Endothelial cell of umbilical vein (primary cell): ENCODE measurements around the gene NRXN3. TPM values are rescaled to one million over a fixed set of nuclear protein-coding genes. Genes with fewer than 3 reads are reported as not detected.

Experiments
- BruUV-seq: library from RNA; stranded (reverse); fragments of 400-500 nt; replicated peaks from 2 replicates; lab custom pipeline; 2021; lab: Mats Ljungman, UMichigan
- CTCF ChIA-PET: fragments of 300-600, 350-600 bp; sonication (Branson Sonifier 250); formaldehyde crosslinking; loops from one replicate; lab custom pipeline; 2021; ENCODE audit warnings: antibody characterized with exemption, inconsistent platforms; lab: Charles Lee
- POLR2A ChIA-PET: fragments of 300-600, 350-600 bp; sonication (Branson Sonifier 250); formaldehyde crosslinking; loops from one replicate; lab custom pipeline; 2021; ENCODE audit warnings: antibody characterized with exemption, inconsistent platforms; lab: Charles Lee
- DNase-seq: peaks from one replicate; pipeline ENCODE4 v3.0.0-alpha.2; 2011; ENCODE audit warnings: low read depth, low spot score
- FAIRE-seq: peaks from 2 replicates; lab custom pipeline; 2011; peaks lifted over from hg19 to GRCh38; lab: Jason Lieb, UNC
- H2AFZ ChIP-seq: 2 replicates; pipeline ENCODE4 v1.6.0; 2012; ENCODE audit warnings: low read depth, low read length, control low read depth, inconsistent platforms
- H3K27ac ChIP-seq: 2 replicates; pipeline ENCODE4 v1.5.1; 2011; ENCODE audit warnings: low read depth, mild to moderate bottlenecking, control low read depth, low read length, moderate library complexity; ENCODE audit not compliant: insufficient read depth
- H3K27me3 ChIP-seq, 2 experiments: 2 replicates each; pipeline versions ENCODE4 v1.6.0 to v1.6.1; 2011; ENCODE audit warnings: low read length in 2 of 2, mixed read lengths in 1 of 2; ENCODE audit not compliant: control insufficient read depth in 2 of 2, insufficient read depth in 2 of 2
- H3K36me3 ChIP-seq, 2 experiments: 2 replicates in 1 of 2; 3 replicates in 1 of 2; pipeline ENCODE4 v1.5.1; 2011; ENCODE audit warnings: low read length in 2 of 2, mild to moderate bottlenecking in 1 of 2, moderate library complexity in 1 of 2; ENCODE audit not compliant: control insufficient read depth in 2 of 2, insufficient read depth in 2 of 2; ENCODE audit errors: extremely low read depth in 1 of 2
- H3K4me1 ChIP-seq: 3 replicates; pipeline ENCODE4 v1.5.1; 2011; ENCODE audit warnings: mild to moderate bottlenecking, low read length; ENCODE audit not compliant: control insufficient read depth, insufficient read depth; ENCODE audit errors: extremely low read depth
- H3K4me2 ChIP-seq: 2 replicates; pipeline ENCODE4 v1.6.1; 2011; ENCODE audit warnings: low read length, control low read depth, mixed read lengths; ENCODE audit not compliant: insufficient read depth
- H3K4me3 ChIP-seq, 3 experiments: fragments of 200-600 bp in 1 of 3; sonication (generic), shearing (Covaris generic) in 1 of 3; replicated peaks in 1 of 3; 2 replicates each; pipeline ENCODE4 v1.5.1; 2011 to 2016; ENCODE audit warnings: control low read depth in 3 of 3, low read length in 3 of 3, mild to moderate bottlenecking in 2 of 3, inconsistent platforms in 1 of 3, low read depth in 1 of 3, moderate library complexity in 1 of 3; ENCODE audit not compliant: insufficient read depth in 1 of 3
- H3K79me2 ChIP-seq: 2 replicates; pipeline ENCODE4 v1.6.0; 2012; ENCODE audit warnings: low read length, inconsistent platforms; ENCODE audit not compliant: control insufficient read depth, insufficient read depth
- H3K9ac ChIP-seq: replicated peaks from 2 replicates; pipeline ENCODE3; 2011; ENCODE audit warnings: low read length, control low read depth; ENCODE audit not compliant: insufficient read depth; ENCODE audit errors: extremely low read depth
- H3K9me1 ChIP-seq: replicated peaks from 3 replicates; pipeline ENCODE4 v1.6.0; 2011; ENCODE audit warnings: mild to moderate bottlenecking, low read length; ENCODE audit not compliant: control insufficient read depth, insufficient read depth; ENCODE audit errors: extremely low read depth
- H3K9me3 ChIP-seq: replicated peaks from 2 replicates; pipeline ENCODE4 v1.5.1; 2012; ENCODE audit warnings: low read length, inconsistent platforms; ENCODE audit not compliant: control insufficient read depth, insufficient read depth
- H4K20me1 ChIP-seq: replicated peaks from 2 replicates; pipeline ENCODE3; 2011; ENCODE audit warnings: mild to moderate bottlenecking, low read length; ENCODE audit not compliant: control insufficient read depth, insufficient read depth; ENCODE audit errors: extremely low read depth
- EZH2 ChIP-seq: IDR thresholded peaks from 2 replicates; pipeline ENCODE4 v1.6.1; 2012; ENCODE audit warnings: borderline replicate concordance, low read depth, mild to moderate bottlenecking, moderate library complexity, low read length, inconsistent platforms; ENCODE audit not compliant: severe bottlenecking
- FOS ChIP-seq: IDR thresholded peaks from 2 replicates; pipeline ENCODE4 v1.6.1; 2011; ENCODE audit warnings: mild to moderate bottlenecking, low read length, moderate library complexity, borderline replicate concordance; ENCODE audit not compliant: insufficient read depth
- GATA2 ChIP-seq: IDR thresholded peaks from 2 replicates; pipeline ENCODE4 v1.7.0; 2011; ENCODE audit warnings: low read depth, mild to moderate bottlenecking, moderate library complexity, mixed read lengths, low read length; ENCODE audit not compliant: insufficient read length, insufficient read depth
- JUN ChIP-seq: IDR thresholded peaks from 2 replicates; pipeline ENCODE4 v1.6.1; 2011; ENCODE audit warnings: borderline replicate concordance, low read depth; ENCODE audit not compliant: insufficient read length, insufficient read depth
- MAX ChIP-seq: IDR thresholded peaks from 2 replicates; pipeline ENCODE4 v1.6.1; 2011; ENCODE audit not compliant: insufficient read depth, insufficient read length
- MYC ChIP-seq: IDR thresholded peaks from one replicate; pipeline ENCODE4 v1.6.1; 2011; ENCODE audit warnings: mild to moderate bottlenecking, low read depth, low read length
- POLR2A ChIP-seq: IDR thresholded peaks from 2 replicates; pipeline ENCODE4 v1.6.1; 2012; ENCODE audit warnings: low read depth, mild to moderate bottlenecking, control low read depth, low read length
- POLR2AphosphoS5 ChIP-seq: IDR thresholded peaks from 2 replicates; pipeline ENCODE4 v1.6.1; 2012; ENCODE audit warnings: low read depth, mild to moderate bottlenecking, control low read depth, low read length, moderate library complexity; ENCODE audit not compliant: insufficient read depth
- dilution Hi-C: fragments of 300-500 bp; cut with MboI; formaldehyde crosslinking; loops from one replicate; pipeline ENCODE4 v1.15.0; 2019; ENCODE audit warnings: low sequenced_read_pairs; ENCODE audit not compliant: extremely low pct_ligation_motif_present
- intact Hi-C: fragments of 100-400 bp; cut with micrococcal nuclease; formaldehyde crosslinking; loops from one replicate; pipeline ENCODE4 v1.10.0; 2022
- polyA plus RNA-seq, 4 experiments: library from polyadenylated mRNA; depleted of rRNA in 3 of 4; stranded (reverse) in 3 of 4; unstranded in 1 of 4; fragments of >200 nt; gene quantifications; 2 replicates each; pipeline versions ENCODE4 v1.2.1 to v1.2.3, GENCODE V29; 2011 to 2012; ENCODE audit warnings: missing spikeins in 1 of 4
- total RNA-seq: library from RNA; stranded (reverse); gene quantifications from 2 replicates; pipeline ENCODE4 v1.2.3, GENCODE V29; 2021
- TF ChIP-seq, protein P1 (sequence below), 2 donors: IDR thresholded peaks; 1 replicate in 1 of 2; 2 replicates in 1 of 2; pipeline ENCODE4 v1.5.1; 2011; ENCODE audit warnings: low read length in 2 of 2, mild to moderate bottlenecking in 2 of 2, moderate library complexity in 2 of 2, control low read depth in 1 of 2, inconsistent platforms in 1 of 2, low read depth in 1 of 2; ENCODE audit not compliant: insufficient read depth in 1 of 2; ENCODE audit errors: extremely low read depth in 1 of 2

NRXN3 gene
- total and polyA plus RNA-seq, 2 donors (not counting 3 experiments of a cell fraction or from before 2014, with no cell fraction given): 0.72 to 4.2 TPM

DNA sequence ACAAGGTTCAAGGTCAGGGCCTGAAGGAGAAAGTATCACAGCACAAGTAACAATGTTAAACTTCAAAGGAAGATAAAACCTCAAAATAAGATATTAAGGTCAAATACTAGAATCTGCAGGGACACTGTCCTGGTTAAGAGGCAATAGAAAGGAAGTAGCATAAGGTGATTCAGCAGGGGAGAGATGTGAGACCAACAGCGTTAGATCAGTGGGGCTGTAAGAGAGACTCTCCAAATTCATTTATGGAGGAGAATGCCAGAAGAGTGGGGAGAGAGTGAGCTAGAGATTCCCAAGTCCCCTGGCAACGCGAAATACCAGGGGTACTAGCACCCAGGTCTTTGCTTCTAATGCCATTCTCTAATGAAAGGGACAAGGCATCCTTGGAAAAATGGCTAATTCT is 1430.2 kb downstream of the NRXN3 start:
- intact Hi-C loops: no loop called here
- FAIRE-seq: no peak

More for the DNA sequence above, 1430.2 kb downstream of the NRXN3 start:
- no peak overlapping the region for H2AFZ ChIP-seq
- H4K20me1 ChIP-seq: no peaks in the 10 kb centered on the region
- H3K9me1 ChIP-seq: no peaks in the 10 kb centered on the region
- dilution Hi-C loops: no loop called here
- H3K27ac ChIP-seq: no peak overlapping the region
- H3K9ac ChIP-seq: no peak overlapping the region
- H3K4me2 ChIP-seq: no peak overlapping the region
- no peaks in the 10 kb centered on the region for H3K9me3 ChIP-seq
- H3K4me1 ChIP-seq: no peaks in the 10 kb centered on the region
- no peaks in the 10 kb centered on the region for H3K27me3 ChIP-seq
- CTCF ChIA-PET: no interaction called here
- no TSS peak for BruUV-seq
- DNase-seq: no peak
- no peak for TF ChIP-seq EZH2
- TF ChIP-seq GATA2: no peak
- TF ChIP-seq FOS: no peak
- TF ChIP-seq POLR2A: no peak
- TF ChIP-seq POLR2AphosphoS5: no peak
- no peak for TF ChIP-seq MYC
- no peak for TF ChIP-seq JUN
- TF ChIP-seq, protein P1, sequence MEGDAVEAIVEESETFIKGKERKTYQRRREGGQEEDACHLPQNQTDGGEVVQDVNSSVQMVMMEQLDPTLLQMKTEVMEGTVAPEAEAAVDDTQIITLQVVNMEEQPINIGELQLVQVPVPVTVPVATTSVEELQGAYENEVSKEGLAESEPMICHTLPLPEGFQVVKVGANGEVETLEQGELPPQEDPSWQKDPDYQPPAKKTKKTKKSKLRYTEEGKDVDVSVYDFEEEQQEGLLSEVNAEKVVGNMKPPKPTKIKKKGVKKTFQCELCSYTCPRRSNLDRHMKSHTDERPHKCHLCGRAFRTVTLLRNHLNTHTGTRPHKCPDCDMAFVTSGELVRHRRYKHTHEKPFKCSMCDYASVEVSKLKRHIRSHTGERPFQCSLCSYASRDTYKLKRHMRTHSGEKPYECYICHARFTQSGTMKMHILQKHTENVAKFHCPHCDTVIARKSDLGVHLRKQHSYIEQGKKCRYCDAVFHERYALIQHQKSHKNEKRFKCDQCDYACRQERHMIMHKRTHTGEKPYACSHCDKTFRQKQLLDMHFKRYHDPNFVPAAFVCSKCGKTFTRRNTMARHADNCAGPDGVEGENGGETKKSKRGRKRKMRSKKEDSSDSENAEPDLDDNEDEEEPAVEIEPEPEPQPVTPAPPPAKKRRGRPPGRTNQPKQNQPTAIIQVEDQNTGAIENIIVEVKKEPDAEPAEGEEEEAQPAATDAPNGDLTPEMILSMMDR (IDR thresholded peaks at IDR 0.05; ENCODE audit: extremely low read depth in 1 of 2, insufficient read depth in 1 of 2, low read depth in 1 of 2, low read length in 2 of 2): no peak
- no peak for TF ChIP-seq MAX
- no peaks in the 10 kb centered on the region for H3K79me2 ChIP-seq
- POLR2A ChIA-PET: no interaction called here
- H3K4me3 ChIP-seq: no peak overlapping the region
- H3K36me3 ChIP-seq: no peaks in the 10 kb centered on the region
